GM18861 (cell line): ENCODE results near the gene DHRS1.
"Not testable (repeated sequence)": the region's sequence is repeated elsewhere in the genome, so short reads cannot be mapped to it uniquely, and the experiment has no call there.

Experiments
- ATAC-seq: cut with Tn5 transposase; IDR thresholded peaks from one replicate; pipeline ENCODE4 v1.9.1; 2021; ENCODE audit not compliant: unreplicated experiment

Gene DHRS1

GRCh38 chr14:24329073-24329663, 29.6 kb upstream of the DHRS1 start:
- ATAC-seq, result no peak

DNA sequence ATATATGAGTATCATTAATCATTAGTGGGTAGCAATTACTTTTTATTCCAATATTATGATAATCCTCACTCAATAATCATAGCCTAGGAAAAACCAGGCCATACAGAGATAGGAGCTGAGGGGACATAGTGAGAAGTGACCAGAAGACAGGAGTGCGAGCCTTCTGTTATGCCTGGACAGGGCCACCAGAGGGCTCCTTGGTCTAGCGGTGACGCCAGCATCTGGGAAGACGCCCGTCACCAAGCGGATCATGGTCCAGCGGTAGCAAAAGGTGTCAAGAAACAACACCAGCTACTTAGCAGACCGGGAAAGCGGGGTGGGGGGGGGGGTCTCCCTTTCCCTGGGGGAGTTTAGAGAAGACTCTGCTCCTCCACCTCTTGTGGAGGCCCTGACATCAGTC, 28.3 kb upstream of the DHRS1 start:
- ATAC-seq, result not testable (repeated sequence)

DNA sequence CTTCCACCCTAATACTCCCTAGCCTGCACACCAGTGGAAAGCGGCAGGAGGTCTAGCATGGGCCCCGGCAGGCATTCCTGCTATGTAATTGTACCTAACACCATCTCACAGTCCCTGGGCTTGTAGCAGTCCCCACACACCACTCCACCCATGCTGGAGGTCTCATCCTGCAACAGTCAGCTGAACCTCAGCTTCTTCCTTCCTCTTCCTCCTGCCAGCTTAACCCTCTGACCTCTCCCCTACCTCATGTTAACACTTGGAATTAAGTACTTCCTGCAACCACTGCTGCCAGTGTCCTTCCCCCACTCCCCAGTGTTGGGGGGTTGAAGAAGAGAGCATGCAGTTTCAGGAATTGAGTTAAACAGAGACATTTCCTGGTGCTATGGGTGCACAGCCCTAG, 27.7 kb upstream of the DHRS1 start:
- ATAC-seq, result no peak

DNA sequence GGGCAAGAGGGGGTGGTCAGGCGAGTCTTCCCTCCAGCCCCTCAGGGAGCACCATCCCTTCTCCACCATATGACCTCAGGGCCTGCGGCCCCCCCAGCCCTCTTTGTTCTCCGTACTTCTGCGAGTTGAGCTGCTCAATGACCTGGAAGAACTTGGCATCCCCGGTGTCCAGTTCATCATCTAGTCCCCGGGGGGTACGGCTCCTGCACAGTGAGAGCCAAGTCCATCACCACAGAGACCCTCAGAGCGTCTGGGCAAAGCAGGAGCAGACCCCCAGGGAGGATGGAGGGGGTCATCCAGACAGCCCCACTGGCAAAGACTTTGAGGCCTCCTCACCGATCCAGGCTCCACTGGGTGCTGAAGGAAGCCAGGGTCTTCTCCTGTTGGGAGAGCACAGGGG, 26.4 kb upstream of the DHRS1 start:
- no peak for ATAC-seq

- ATAC-seq, result no peak
Observed at GRCh38 chr14:24325041-24325530, 25.5 kb upstream of the DHRS1 start.

DNA sequence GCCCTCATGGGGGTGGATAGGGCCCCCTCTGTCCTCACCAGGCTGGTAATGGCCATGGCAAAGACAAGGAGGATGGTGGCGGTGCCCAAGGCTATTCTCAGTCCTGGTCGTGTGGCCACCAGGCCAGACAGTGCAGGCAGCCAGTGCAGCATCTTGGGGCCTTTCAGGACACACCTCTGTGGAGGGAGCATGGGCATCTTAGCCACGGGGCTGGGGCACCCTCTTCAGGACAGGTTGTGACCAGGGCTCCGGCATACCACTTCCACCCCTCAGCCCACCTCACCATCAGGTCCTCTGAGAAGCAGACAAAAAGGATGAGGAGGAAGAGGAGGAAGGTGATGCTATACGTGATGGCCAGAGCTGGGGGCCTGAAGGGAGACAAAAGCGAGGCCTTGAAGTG, 24.4 kb upstream of the DHRS1 start:
- no peak for ATAC-seq

DNA sequence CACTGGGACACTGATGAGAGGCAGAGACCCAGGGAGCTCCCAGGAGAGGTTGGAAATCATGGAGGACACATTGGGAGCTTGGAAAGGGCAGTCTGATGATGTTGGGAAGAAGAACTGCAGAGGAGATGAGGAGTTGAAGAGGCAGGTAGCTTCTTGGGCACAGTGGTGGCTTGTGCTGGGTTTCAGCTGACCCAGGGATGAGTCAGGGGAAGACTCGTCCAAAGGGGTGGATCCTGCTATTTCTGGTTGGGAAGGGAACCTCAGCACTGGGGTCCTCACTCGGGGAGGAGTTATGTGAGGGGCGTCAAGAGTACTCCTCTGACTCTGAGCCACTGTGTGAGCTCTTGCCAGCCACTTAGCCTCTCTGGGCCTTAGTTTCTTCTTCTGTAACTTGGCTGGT, 23.8 kb upstream of the DHRS1 start:
- ATAC-seq, result no peak

DNA sequence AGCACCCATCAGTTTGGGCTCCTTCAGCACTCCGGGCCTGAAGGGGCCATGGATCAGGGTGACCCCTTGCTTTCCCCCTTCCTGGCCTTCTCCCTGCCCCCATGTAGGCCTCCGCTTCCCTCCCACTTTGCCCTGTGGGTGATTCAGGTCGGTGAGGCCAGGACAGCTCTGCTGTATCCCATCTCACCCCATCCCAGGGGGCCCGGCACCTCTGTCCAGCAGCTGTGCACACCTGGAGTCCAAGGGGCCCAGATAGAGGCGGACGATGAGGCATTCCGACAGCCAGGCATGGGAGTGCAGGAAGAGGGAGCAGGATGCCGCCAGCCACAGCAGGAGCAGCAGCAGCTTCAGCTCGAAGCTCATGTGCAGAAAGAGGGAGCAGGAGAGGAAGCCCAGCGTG, 23.1 kb upstream of the DHRS1 start:
- no peak for ATAC-seq

- no peak for ATAC-seq
Observed at GRCh38 chr14:24321212-24321975, 21.8 kb upstream of the DHRS1 start.

DNA sequence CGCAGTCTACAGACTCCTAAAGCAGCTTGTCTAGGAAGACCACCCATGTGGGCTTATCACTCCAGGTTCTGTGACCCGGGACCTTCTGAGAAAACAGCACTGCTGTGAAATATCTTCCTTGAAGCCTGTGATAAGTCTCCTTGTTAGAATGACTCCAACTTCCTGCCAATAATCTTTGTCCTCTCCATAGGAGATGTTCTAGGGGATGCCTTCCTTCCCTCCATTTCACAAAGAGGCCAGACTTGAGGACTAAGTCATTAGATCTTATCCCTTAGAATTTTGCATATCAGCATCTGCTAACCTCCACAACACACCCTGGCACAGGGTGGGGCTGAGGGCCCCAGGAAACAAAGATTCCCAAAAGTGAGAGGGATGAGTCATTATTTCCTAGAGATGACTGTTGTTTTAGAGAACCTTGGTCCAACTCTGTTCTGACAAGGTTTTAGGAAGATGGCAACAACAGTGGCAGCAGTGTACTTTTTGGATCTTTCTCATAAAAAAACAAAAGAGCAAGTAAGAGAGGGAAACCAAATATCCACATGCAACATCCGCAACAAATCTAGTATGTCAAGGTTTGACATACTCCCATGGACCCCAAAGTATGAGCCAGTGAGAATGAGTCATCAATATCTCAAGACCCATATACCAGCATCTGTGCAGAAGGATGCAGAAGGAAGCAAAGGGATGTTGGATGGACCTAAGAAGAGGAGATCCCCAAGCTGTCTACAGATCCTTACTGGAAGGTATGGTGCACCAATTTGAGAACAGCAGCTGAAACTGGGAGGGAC, 17.8 kb upstream of the DHRS1 start:
- ATAC-seq, result no peak

- ATAC-seq, result no peak
Observed at GRCh38 chr14:24316597-24316950, 17.0 kb upstream of the DHRS1 start.

- ATAC-seq, result no peak
Observed at GRCh38 chr14:24315807-24316596, 16.4 kb upstream of the DHRS1 start.

DNA sequence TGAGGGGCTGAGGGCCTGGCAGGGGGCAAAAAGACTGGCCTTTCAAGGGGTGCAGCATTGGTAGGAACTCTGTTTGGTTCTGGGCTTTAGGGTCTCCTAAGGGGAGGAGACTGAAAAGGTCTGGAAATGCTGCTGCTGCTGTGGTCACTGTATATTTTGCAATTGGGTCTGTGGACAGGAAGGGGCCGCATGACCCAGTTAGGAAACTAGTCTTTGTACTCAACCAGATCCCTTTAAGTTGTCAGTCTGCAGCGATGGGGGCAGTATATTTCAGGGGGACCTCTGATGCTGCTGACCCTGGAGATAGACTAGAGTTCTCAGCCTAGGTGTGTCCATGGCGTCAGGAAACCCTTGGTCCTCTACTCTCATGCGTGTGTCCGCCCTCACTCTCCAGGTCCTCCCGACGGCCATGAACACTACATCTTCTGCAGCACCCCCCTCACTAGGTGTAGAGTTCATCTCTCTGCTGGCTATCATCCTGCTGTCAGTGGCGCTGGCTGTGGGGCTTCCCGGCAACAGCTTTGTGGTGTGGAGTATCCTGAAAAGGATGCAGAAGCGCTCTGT, 15.7 kb upstream of the DHRS1 start:
- no peak for ATAC-seq

DNA sequence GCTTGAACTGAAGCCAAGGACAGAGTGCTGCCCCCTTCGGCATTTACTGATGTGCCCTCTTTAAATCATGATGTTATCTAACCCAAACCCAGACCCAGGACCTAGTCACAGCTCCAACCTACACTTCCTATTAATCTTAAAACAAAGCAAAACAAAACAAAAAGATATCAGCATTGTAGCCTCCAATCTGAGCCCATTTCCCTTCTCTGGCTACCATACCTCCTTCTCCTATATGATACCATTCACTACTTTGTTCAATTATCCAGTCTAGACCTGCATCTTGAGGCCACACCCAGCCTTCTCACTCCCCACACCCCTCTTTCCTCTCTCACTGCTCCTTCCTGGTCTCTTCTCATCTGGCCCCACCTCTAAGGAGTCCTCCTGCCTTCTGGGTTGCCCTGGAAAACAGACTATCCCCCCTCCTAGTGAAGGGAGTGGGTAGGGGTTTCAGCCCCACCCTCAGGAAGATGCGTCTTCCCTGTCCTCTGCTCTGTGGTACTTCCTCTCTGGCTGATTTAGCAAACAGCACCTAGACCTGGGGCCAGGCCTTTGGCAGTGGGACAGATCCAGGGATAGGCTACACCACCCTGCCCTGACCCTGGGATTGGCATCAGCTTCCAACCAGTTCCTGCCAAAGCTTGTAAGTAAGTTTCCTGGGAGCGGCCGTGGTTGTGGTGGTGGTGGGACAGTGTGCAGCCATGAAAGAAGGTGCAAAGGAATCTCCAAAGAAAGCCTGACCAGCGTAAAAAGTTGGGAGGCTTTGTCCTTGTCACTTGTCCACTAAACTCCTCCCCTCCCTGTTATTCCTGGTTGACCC, 15.0 kb upstream of the DHRS1 start:
- no peak for ATAC-seq

DNA sequence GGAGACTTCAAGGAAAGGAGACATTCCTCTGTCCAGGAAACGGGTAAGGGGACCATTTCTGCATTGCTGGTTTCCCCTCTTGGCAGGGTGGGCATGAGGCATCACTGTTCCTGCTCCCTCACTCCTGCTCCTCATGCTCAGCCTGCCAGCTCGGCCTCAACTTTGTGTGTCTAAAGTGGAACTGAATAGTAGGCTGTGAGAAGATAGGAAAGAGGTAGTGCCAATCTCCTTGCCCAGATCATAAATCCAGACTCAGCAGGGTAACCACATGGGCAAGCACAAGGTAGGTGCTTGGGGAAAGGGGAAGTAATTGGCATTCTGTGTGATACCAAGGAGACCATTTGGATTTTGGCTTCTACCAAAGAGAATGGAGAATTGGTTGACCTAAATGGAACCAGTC, 14.3 kb upstream of the DHRS1 start:
- no peak for ATAC-seq

DNA sequence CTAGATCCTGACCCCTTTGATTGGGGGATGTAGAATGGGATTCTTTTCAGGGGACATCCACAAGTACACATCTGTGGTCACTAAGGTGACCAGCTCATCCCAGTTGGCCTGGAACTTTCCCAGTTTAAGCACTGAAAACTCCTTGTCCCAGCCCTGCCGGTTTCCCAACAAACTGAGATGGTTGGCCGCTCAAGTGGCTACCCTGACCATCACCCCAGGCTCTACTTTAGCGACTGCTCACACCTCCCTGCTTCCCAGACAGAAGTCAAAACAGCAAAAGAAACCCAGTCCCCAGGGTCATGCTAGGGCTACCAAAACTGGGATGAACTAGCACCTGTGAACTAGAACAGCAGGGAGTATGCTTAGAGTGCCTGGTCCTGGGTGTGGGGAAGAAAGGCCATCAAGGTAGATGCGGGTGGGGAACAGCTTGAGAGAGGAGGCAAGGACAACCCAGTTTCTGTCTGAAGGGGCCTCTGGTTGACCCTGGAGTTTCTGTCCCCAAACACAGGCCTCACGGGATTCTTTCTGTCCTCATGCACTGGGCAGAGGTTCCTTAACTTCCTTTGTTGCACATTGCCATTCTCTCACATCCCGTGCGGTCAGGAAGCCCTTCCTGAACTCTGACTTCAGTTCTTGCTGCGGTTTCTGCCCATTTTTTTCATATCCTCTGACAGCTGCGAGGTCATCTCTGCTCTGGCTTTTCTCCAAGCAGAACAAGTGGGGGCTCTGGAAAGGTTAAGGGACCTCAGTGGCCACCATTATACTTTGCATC, 13.3 kb upstream of the DHRS1 start:
- ATAC-seq, result no peak

DNA sequence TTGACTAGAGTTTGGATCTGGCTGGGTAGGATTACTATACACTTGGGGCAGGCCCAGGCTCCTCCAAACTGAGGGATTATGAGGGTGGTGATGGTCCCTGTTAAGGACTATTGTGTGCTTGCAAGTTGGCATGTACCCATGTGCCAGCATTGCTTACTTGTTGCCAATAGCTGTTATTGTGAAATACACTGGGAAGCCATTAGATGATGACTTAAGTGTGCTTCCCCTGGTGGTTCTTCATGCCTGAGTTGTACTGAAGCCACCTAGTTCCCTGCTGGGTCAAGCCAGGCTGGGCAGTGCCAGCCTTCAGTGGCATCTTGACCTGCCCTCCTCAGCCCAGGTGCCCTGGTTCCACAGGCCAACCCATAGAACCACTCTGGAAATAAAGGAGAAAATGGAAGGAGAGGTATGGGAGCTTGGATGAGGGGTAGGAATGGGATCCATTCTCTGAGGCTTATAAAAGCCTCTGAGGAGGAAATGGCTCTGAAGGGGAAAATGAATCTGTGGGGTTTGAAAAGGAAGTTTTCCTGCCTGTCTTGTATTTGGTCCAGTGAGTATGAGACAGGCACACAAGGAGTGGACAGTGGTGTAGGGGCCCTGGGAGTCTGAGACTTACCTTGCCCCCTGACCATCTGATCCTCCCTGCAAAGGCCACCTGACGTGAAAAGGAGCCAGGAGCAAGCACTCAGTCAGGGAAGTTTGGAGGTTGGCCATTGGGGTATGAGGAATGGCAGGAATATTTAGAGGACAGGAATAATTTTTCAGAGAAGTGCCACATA, 12.4 kb upstream of the DHRS1 start:
- ATAC-seq, result no peak
